ENCODE measurements around the gene DIDO1. TPM values are rescaled to one million over a fixed set of nuclear protein-coding genes. Genes with fewer than 3 reads are reported as not detected.

Gene DIDO1
- total RNA-seq, 1 donor from 2014 or later = 38.9 TPM

DNA sequence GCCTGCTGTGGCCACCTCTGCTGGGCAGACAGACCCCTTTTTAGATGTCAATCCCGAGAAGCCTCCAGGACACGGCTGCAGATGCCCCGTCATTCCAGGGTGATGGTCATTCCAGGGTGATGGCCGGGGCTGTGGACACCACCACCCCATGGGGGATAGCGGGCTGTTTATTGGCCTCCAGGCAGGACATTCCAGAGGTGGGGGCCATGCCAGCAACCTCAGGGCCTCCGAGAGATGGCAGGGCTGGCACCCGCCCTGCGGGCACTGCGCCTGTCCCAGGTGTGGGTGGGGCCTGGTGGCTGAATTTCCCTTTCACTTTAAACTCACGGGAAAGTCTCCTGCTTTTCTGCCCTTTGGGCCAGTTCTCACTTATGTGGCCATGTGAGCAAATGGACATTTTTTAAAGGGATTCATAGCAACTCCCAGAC, 94.9 kb downstream of the DIDO1 start:
- no peak for DNase-seq (ENCODE audit: low spot score)

DNA sequence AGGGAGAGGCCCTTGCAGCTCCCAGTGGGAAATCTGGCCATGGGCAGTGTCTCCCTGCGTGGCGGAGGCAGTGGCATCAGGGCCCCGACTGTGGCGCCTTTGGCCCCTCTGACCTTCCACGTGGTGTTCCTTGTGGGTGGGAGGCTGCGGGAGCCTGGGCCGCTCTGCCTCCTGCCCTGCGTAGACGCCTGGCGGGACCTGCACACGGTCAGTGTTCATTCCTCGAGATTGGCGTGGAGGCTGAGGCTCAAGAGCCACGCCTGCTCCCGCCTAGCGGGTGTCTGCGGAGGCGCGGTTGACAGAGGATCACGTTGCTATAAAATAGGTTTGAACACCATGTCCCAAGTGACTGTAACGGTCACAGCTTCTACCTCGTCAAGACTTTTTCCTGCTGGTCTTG, 95.5 kb downstream of the DIDO1 start:
- intact Hi-C loops (cut with DNase I) = no loop called here
- DNase-seq (ENCODE audit: low spot score) = no peak

More for the DNA sequence above, 94.9 kb downstream of the DIDO1 start:
- intact Hi-C loops (cut with DNase I) = no loop called here

DNA sequence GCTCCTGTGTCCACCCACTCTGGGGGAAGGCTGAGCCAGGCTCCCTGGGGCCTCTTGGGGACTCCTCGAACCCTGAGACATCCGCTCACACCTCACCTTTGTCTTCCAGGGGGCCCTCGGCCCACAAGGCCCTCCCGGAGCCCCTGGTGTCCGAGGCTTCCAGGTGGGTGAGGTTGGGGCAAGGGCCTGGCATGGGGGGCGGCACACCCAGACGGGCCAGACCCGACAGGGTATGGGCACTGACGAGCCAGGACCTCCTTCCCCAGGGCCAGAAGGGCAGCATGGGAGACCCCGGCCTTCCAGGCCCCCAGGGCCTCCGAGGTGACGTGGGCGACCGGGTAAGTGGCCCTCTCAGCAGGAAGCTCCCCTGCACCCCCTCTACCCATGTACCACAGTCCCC, 96.1 kb downstream of the DIDO1 start:
- intact Hi-C loops (cut with DNase I) = no loop called here
- DNase-seq (ENCODE audit: low spot score) = no peak

DNA sequence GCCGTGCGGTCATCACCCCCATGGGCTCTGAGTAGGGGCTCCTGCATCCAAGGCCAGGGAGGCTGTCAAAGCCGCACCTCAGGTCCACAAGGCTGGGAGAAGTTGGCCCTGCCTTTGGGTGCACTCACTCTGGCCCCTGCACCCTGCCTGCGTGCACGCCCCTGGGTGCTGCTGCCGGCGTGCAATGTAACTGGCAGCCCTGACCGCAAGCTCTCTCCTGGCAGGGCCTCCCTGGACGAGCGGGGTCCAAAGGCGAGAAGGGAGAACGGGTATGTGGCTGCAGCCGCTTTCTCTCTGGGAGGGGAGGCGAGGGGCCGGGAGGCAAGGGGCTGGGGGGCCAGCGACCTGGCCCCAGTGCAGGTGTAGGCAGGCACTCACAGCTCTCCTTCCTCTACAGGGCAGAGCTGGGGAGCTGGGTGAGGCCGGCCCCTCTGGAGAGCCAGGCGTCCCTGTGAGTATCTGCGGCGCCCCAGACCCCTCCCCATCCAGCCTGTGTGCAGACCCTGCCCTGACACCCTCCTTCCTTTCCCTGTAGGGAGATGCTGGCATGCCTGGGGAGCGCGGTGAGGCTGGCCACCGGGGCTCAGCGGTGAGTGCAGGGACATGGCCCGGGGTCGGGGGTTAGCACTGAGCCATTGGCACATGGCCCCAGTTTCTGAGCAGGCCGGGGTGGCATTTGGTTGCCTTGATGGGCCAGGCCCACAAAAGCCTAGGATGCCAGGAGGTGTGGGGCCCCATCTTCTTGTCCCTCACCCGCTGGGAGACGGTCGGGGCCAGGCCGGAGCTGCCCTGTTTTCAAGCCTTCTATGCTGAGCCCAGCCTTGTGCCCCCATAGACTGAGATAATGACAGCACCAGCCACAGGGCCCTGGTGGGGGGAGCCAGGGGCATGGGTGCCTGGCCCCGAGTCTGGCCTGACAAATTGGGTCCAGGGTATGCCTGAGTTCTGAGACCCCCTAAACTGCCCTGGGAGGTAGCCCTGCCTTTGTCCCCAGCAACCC, 96.8 kb downstream of the DIDO1 start:
- no peak for DNase-seq (ENCODE audit: low spot score)
- intact Hi-C loops (cut with DNase I) = no loop called here

DNA sequence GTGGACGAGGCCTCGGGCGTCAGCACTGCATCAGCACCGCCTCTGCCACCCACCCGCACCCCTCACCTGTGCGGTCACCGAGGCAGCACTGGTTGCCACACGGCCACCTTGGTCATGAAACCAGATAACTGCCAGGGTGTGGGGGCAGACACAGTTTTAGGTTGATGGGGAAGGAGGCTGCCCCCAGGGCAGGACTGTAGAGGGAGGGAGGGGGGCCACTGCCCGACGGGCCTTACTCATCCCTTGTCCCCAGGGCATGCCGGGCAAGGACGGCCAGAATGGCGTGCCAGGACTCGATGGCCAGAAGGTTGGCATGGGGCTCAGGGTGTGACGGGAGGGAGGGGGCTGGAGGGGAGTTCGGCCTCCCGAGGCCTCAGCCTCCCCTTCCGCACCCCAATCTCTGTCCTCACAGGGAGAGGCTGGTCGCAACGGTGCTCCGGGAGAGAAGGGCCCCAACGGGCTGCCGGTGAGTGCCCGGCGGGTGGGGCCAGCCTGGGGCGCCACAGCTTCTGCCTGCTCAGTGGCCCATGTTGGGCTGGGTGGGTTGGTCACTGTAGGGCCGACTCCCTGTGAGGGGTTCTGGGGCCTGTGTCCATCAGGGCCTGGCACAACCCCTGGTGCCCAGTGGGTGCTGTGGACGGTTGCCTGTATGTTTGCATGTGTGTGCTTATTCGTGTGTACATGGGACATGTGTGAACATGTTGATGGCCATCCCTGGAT, 97.6 kb downstream of the DIDO1 start:
- intact Hi-C loops (cut with DNase I) = no loop called here

DNA sequence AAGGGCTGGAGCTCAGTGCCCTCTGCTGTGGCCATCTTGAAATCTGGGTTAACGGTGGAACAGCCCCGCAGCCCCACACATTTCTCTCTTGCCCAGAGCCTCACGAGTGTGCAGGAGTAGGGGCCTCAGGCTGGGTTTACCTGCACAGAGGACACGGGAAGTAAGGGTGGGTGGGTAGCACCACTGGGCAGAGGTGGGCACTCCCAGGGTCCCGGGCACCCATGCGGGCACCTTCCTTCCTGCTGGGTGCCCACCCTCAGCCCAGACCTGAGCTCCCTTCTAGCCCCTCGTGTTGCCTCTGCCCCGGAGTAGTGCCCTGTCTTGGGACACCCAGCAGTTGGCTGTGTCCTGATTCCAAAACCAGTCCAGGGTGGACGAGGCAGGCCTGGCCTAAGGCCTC, 98.3 kb downstream of the DIDO1 start:
- no peak for DNase-seq (ENCODE audit: low spot score)

More for the DNA sequence above, 97.6 kb downstream of the DIDO1 start:
- DNase-seq (ENCODE audit: low spot score) = no peak

More for the DNA sequence above, 98.3 kb downstream of the DIDO1 start:
- intact Hi-C loops (cut with DNase I) = no loop called here

Other genes starting within 250 kb of the DIDO1 start
- gene NTSR1, start 217.7 kb downstream of the DIDO1 start, total RNA-seq = 0.08 TPM
- gene MRGBP, start 130.0 kb downstream of the DIDO1 start, total RNA-seq = 7.9 TPM
- 16.4 TPM for gene OGFR, start 121.7 kb downstream of the DIDO1 start, total RNA-seq
- 0.94 TPM for gene COL9A3, start 109.5 kb downstream of the DIDO1 start, total RNA-seq
- gene TCFL5, start 64.7 kb downstream of the DIDO1 start, total RNA-seq = 7.8 TPM
- 16.4 TPM for gene GID8, start 11.6 kb upstream of the DIDO1 start, total RNA-seq
- gene SLC17A9, start 26.2 kb upstream of the DIDO1 start, total RNA-seq = 1.7 TPM
- gene BHLHE23, start 80.5 kb upstream of the DIDO1 start, total RNA-seq = not detected

All from cardiac septum (tissue), 1 donor.